Stromal cell of bone marrow (primary cell): ENCODE results near the gene TIMM23.
"Not testable (repeated sequence)": the region's sequence is repeated elsewhere in the genome, so short reads cannot be mapped to it uniquely, and the experiment has no call there.

Source experiments
- DNase-seq: peaks from one replicate; pipeline ENCODE4 v3.0.0-alpha.2; 2012; ENCODE audit warnings: low read depth

Gene TIMM23

GRCh38 chr10:45997994-45998763 lies 25.9 kb downstream of the TIMM23 start:
- DNase-seq = no peak

DNA sequence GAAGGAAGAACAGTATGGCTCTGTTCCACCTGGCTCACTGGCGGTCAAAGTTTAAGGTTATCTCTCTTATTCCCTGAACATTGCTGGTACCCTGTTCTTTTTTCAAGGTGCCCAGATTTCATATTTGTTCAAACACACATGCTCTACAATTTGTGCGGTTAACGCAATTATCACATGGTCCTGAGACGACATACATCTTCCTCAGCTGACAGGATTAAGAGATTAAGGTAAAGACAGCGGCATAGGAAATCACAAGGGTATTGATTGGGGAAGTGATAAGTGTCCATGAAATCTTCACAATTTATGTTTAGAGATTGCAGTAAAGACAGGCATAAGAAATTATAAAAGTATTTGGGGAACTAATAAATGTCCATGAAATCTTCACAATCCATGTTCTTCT lies 27.7 kb downstream of the TIMM23 start:
- not testable (repeated sequence) for DNase-seq

DNA sequence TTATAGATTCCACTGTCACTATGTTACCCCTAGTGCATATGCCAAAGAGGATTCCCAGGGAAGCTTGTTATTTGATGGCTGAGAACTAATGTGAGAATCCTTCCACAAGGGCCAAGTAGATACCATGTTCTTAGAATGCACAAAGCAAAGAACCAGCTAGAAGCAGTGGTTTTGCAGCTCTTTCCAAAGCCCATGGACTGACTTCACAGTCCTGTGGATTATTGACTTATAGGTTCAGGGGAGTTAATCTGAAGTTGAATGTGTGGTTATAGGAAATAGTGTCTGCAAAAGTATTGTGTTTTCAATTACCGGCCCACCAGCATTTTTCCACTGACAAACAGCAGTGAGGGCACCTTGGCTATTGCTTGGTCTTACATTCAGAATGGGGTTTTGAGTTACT lies 28.2 kb downstream of the TIMM23 start:
- DNase-seq = no peak

DNA sequence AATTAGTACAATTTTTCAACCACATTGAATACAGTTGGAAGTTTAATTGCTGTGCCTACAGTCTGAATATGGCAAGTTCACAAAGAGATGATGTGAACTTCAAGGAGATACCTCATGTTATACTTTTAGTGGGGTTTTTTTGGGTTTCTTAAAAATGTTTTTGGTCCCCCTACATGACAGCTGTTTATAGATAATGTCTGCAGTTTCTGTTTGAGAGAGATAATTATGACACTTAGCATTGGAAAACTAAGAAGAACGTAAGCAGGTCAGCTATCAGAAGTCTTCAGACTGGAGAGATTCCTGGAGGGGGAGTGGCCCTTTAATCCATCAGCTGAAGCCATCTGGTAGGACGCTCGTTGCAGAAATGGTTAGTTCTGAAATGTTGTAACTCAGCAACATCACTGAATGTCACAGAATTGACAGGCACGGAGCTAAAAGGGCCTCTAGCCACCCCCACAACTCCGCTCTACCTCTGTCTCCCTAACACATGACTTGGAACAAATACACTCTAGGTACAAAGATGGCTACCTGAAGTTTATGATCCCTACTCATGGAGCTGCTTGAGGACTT lies 29.0 kb downstream of the TIMM23 start:
- DNase-seq = no peak

GRCh38 chr10:46002189-46002687 lies 29.9 kb downstream of the TIMM23 start:
- not testable (repeated sequence) for DNase-seq

DNA sequence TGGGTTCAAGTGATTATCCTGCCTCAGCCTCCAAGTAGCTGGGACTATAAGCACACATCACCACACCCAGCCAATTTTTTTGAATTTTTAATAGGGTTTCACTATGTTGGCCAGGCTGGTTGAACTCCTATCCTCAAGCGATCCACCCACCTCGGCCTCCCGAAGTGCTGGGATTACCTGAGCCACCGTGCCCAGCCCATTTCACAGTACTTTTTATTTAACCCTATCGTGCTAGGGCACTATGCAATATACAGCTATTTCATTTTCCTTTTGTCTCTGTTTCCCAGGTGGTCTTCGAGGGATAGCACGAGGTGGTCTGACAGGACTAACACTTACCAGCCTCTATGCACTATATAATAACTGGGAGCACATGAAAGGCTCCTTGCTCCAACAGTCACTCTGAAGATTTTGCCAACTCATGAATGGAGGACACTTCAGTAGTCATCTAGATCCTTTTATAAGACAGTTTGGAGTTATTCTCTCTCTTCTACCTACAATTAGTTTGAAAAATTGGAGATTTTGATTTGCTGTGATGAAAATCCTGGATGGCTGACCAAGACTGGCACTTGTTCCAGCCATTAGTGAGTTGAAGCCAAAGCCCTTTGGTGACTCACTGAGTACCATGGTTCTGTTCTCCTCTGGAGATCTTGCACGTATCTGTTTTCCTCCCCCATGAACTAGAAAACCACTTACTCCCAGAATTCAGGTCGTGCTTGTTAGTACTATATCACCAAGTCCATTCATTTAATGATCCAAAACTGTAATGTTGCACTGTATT lies 30.8 kb downstream of the TIMM23 start:
- DNase-seq = no peak

DNA sequence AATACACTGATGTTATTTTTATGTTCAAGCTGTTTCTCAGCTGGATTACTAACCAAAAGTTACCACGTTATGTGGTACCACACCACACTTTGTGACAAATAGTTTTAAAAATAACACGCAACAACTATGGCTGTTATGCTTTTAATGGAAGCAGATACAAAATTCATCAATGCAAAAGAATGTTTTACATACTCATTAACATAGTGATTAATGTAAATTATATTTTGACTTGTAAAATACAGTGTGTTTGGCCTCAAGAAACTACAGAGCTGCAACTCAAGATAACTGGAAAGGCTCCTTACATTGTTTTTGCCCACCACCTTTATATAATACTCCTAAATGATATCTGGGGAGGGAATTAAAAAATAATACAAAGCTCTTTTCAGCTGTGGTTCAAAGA lies 32.7 kb downstream of the TIMM23 start:
- no peak for DNase-seq

DNA sequence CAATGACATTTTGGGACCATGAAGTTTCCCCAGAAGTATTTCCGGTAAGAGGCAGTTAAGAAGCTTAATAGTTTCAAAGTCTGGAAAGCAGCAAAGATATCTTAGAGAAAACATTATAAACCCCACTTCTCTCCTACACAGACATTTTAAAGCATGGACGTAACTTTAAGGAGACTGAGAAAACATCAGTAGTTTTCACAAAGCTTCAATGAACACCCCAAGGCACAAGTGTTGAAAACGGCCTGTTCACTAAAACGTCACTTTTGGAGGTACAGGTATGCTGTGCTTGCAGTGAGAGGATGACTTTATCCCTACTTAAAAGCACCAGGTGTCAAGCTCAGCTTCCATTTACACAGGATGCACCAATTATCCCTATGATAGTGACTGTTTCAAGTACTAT lies 33.1 kb downstream of the TIMM23 start:
- DNase-seq = no peak

GRCh38 chr10:46006219-46006618 lies 33.9 kb downstream of the TIMM23 start:
- DNase-seq = peak; percentile 49

DNA sequence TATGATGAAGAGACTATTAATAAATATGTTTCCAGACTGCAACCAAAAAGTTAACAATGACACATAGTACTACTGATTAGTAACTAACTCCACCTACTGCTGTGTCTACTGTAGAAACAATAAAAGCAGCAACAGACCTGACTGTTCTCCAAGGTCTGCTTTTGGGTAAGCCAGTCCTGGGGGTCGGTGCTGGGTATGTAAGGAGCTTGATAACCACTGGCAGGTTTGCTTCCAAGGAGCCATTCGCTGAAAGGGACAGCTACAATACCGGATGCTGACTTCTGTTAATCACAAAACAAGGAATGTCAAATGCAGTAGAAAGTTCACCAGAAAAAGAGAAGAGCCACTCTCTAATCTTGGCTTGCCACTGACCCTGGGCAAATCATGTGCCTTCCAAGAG lies 40.5 kb downstream of the TIMM23 start:
- no peak for DNase-seq

GRCh38 chr10:46014206-46014605 lies 41.9 kb downstream of the TIMM23 start:
- DNase-seq = no peak

- peak; percentile 66 for DNase-seq
Observed at GRCh38 chr10:46014683-46015405, 42.6 kb downstream of the TIMM23 start.

- no peak for DNase-seq
Observed at GRCh38 chr10:46016190-46016589, 43.9 kb downstream of the TIMM23 start.

DNA sequence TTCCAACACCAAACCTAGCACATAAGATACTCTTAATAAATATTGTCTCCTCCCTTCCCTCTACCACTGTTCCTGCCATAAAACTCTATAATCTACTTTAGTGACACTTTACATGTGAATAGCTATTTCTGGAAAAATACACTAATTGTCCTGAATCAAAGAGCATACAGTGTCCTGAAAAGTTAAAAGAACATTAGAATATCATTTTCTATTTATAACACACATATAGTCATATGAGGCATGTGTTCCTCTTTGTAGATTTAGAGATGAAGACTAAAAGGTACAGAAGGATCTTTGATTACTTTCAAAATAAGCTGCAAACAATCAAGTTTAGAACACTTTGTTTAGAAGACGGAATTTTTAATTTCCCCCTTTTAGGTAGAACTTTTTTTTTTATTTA lies 44.5 kb downstream of the TIMM23 start:
- no peak for DNase-seq

DNA sequence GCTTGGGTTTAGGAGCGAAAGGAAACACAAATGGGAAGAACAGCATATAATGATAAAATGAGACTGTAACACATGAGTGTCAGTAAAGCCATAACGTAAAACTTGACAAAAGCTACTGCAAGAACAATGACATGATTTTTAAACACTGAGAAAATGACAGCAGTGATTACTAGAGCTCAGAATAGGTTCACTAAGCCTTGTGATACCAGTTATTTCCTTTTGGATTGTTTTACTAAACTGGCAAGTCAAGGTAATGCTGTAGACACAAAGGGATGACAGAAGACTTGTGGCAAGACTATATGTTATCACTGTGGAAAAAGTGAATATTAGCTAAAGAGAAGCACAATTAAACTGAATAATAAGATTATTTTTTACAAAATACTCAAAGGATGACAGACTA lies 45.4 kb downstream of the TIMM23 start:
- no peak for DNase-seq

DNA sequence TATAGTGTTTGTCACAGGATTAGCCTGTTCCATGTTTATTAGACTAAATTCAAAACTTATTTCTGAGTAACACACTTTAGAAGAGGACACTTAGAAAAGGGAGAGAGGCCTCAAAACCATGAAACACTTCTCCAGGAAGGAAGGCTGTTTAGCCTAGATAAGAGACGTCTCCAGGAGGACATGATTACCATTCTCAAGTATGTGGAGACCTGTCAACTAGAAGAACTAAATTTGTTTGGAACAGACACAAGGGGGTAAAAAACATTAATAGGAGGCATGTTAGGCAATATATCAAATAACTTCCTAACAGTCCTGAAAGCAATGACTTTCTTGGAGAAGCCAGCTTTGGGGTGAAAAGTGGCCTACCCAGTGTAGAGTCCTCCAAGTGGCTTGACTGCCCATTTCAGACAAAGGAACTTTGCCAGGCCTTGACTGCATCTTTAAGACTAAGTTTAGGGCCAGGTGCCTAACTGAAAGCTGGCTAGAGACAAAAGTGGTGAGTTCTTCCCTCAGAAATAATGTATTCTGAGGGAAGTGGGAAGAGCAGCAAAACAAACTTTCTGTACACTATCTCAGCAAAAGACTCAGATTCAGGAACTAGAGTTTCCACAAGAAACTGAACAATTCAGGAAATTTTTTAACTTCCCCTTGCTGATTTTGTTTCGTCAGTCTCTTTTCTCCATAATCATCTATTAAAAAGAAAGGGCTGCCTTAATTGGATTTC lies 46.3 kb downstream of the TIMM23 start:
- no peak for DNase-seq

DNA sequence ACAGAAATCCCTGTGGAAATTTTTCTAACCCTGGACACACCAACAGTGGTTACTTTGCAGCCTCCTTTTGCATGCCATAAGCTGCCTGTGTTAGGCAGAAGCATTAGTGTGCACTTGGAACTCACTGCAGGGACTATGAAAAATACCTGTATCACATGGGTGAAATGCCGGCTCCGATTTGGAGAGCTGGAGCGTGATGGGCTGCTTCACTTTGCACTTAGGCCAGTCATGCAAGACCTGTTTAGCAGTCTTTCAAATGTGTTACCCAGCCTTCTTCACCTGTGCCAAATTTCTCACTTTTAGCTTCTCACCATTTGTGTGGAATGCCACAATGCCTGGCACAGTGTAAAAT lies 46.9 kb downstream of the TIMM23 start:
- no peak for DNase-seq

DNA sequence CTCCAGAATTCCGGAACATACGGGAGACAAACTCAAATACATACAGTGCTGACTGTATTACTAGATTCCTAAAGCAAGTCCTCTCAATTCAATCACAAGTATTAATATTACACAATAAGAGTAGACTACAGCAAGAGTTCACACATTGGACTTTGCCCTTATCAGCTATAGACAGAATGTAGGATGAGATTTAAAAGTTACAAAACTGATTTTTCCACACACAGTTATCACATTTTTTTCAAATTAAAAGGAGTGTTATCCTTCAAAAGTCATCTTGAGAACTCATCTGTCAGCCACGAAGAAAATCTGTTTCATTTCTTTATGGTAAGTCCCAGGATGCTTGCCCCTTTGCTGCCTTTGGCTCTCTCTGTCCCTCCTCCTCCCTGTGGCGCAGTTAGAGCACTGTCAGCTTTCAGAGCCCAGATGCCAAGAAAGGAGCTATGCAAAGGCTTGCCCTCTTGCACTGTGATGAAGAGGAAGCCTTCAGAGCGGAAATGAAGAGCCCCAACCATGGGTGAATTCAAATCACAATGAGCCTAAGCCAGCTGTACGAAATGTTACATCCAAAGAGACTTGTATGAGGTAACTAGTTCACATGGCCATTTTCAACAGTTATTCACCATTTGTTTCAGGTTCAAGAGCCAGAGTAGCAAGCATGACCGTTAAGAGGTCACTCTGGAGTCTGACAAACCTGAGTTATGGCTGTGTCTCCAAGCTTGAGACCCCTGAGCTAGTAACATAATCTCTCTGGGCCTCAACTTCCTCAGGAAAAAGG lies 47.5 kb downstream of the TIMM23 start:
- no peak for DNase-seq

DNA sequence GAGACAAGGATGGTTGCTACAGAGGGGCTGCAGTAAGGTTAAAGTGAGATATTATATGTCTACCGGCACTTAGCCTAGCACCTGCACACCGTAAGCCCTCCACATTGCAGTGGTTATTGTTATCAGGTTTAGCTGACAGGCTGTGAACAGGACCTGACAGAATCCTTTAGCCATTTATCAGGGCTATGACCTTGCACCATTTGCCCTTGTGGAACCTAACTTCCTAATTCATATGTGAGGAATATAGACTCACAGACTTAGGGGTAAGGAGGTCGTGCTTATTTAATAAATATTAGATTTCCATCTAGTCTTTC lies 48.0 kb downstream of the TIMM23 start:
- DNase-seq = no peak

- DNase-seq = peak; percentile 96
Observed at GRCh38 chr10:46022978-46023702, 50.9 kb downstream of the TIMM23 start.
